Left ventricle myocardium inferior (tissue), 1 donor: ENCODE results near the gene EPHA6. TPM values are rescaled to one million over a fixed set of nuclear protein-coding genes. Genes with fewer than 3 reads are reported as not detected.

ENCODE experiments used
- DNase-seq: peaks from one replicate; pipeline ENCODE4 v3.0.0-alpha.2; 2020
- H3K27ac ChIP-seq: fragments of 200-600 bp; replicated peaks from 2 replicates; pipeline ENCODE4 v1.8.0; 2021
- H3K27me3 ChIP-seq: fragments of 200-600 bp; 2 replicates; pipeline ENCODE4 v1.8.0; 2021; ENCODE audit warnings: low read depth
- H3K36me3 ChIP-seq: fragments of 200-600 bp; 2 replicates; pipeline ENCODE4 v1.8.0; 2021
- H3K4me1 ChIP-seq: fragments of 200-600 bp; 2 replicates; pipeline ENCODE4 v1.8.0; 2021
- H3K4me3 ChIP-seq: fragments of 200-600 bp; 2 replicates; pipeline ENCODE4 v1.8.0; 2021; ENCODE audit warnings: mild to moderate bottlenecking, moderate library complexity
- H3K9me3 ChIP-seq: fragments of 200-600 bp; replicated peaks from 2 replicates; pipeline ENCODE4 v1.8.0; 2021
- intact Hi-C: fragments of 100-400 bp; cut with micrococcal nuclease; formaldehyde crosslinking; loops from one replicate; pipeline ENCODE4 v1.11.0; 2022
- total RNA-seq: library from RNA; stranded (reverse); fragmentation: NEBNext Ultra II Directional; extraction: Animal tissue kit (Norgen Biotek cat#: 25700); gene quantifications from one replicate; pipeline ENCODE4 v1.2.1, GENCODE V29; 2021
- TF ChIP-seq, protein P1 (sequence below): fragments of 200-600 bp; IDR thresholded peaks from 2 replicates; pipeline ENCODE4 v1.8.0; 2021; ENCODE audit warnings: antibody characterized with exemption, mild to moderate bottlenecking, borderline replicate concordance
- donor health status: DM: no; HTN: yes; CAD: no; lungs with severe emphysema.

The EPHA6 gene
- total RNA-seq, 1 donor from 2014 or later: 0.19 TPM

DNA sequence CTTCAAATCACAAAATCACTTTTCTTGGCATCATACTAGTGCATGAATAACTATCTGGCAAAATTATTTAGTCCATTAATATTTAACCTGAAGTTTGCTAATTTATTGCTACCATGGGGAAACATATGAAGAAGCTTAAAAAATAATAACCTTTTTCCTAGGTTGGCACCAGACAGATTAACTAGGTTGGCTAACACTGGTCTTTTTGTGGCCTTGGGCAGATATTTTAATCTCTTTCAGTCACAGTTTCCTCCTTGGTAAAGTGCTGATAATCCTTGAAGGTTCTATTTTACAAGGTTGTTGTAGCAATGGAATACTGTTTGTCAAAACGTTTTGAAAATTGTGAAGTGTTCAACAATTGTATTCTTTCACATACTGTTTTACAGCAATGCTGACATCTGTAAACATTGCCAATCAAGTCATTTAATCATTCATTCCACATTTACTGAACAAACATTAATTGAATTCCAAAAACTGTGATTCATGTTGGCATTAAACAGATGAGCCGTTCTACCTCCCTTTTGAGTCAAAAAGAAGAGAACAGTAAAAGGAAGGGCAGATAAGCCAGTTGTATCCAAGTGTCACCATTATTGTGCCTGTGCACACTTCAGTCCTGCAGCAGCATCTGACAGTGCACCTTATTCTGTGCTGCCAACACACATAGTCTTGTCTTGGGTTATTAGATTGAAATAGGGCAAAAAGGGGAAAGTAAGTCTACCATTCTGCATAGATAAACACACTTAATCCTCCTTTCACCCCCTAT, 21.9 kb downstream of the EPHA6 start:
- Histone ChIP-seq H3K4me3 (no peak overlapping the region), H3K36me3 (no peaks in the 10 kb centered on the region), H3K27me3 (no peaks in the 10 kb centered on the region), H3K9me3 (no peaks in the 10 kb centered on the region), H3K4me1 (no peaks in the 10 kb centered on the region), H3K27ac (no peak overlapping the region)
- DNase-seq: no peak
- TF ChIP-seq, protein P1, sequence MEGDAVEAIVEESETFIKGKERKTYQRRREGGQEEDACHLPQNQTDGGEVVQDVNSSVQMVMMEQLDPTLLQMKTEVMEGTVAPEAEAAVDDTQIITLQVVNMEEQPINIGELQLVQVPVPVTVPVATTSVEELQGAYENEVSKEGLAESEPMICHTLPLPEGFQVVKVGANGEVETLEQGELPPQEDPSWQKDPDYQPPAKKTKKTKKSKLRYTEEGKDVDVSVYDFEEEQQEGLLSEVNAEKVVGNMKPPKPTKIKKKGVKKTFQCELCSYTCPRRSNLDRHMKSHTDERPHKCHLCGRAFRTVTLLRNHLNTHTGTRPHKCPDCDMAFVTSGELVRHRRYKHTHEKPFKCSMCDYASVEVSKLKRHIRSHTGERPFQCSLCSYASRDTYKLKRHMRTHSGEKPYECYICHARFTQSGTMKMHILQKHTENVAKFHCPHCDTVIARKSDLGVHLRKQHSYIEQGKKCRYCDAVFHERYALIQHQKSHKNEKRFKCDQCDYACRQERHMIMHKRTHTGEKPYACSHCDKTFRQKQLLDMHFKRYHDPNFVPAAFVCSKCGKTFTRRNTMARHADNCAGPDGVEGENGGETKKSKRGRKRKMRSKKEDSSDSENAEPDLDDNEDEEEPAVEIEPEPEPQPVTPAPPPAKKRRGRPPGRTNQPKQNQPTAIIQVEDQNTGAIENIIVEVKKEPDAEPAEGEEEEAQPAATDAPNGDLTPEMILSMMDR: no peak
- intact Hi-C loops: no loop called here

DNA sequence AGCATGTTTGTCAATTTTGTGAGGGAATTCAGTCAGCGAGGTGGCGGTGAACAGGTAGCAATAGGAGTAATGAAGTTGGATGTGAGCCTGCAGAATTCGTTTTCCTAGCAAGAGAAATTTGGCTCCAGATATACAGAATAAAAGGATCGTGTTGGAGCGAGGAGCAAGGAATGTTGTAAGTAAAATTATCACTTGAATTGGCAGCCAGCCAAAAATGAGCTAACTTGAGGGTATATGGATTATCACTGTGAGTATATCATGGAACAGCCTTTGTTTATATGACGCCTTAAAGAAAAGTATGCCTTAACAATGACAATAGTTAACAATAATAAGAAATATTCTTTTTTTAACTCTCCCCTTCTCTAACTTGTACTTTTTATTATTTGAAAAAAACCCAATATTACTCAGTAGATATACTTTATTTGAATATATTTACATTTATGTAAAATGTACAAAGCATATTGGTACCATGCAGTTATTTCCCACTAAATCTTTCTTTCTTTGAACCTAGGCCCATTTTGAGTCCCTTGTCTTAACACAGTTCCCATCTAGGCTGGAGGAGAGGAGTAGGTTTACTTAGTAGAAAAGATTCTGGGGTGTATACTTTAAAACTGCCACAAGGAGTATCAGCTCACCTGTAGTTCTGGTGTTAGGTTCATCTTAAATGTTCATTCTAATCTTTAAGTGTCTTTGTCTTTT, 29.3 kb downstream of the EPHA6 start:
- no peaks in the 10 kb centered on the region for H3K36me3 ChIP-seq
- no peaks in the 10 kb centered on the region for H3K9me3 ChIP-seq
- DNase-seq: no peak
- H3K27ac ChIP-seq: no peak overlapping the region
- TF ChIP-seq, protein P1: no peak
- no peaks in the 10 kb centered on the region for H3K4me1 ChIP-seq
- H3K4me3 ChIP-seq: no peak overlapping the region
- intact Hi-C loops: no loop called here
- H3K27me3 ChIP-seq: no peaks in the 10 kb centered on the region

DNA sequence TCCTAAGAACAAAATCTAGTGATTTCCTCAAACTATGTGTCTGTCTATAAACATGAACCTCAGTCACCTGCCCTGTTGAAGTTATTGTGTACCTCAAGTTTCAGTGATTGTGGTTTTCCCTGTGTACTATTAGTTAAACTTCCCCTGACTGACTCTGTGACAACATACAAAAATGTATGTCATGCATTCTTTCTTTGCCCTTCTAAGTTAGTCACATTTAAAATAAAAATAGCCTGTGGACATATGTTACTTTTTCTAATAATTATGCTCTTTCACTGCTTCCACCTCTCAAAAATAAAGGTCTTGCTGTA, 29.8 kb downstream of the EPHA6 start:
- intact Hi-C loops: no loop called here
- Histone ChIP-seq H3K9me3 (no peaks in the 10 kb centered on the region), H3K4me3 (no peak overlapping the region), H3K27ac (no peak overlapping the region), H3K36me3 (no peaks in the 10 kb centered on the region), H3K4me1 (no peaks in the 10 kb centered on the region), H3K27me3 (no peaks in the 10 kb centered on the region)
- no peak for DNase-seq
- TF ChIP-seq, protein P1: no peak

DNA sequence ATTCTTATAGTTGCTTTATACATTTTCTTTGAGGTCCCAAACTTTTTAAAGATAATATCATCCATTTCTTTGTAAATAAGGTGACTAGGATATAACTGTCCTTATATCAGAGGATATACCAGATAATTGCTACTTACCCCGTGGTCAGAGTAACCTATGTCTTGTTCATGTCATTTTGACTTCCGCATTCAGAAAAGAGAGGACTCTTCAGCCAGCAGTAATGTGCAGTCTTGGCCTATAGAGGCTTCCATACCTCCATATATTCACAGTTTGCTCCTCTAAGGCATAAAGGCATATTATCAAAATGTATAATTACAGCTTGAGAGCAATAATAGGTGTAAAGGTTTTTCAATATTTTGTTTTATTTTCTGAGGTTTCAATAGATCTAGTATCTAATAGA, 38.5 kb downstream of the EPHA6 start:
- no peaks in the 10 kb centered on the region for H3K36me3 ChIP-seq
- H3K9me3 ChIP-seq: no peaks in the 10 kb centered on the region
- TF ChIP-seq, protein P1: no peak
- H3K4me3 ChIP-seq: no peak overlapping the region
- no peaks in the 10 kb centered on the region for H3K27me3 ChIP-seq
- intact Hi-C loops: no loop called here
- H3K4me1 ChIP-seq: no peaks in the 10 kb centered on the region
- DNase-seq: no peak
- no peak overlapping the region for H3K27ac ChIP-seq

DNA sequence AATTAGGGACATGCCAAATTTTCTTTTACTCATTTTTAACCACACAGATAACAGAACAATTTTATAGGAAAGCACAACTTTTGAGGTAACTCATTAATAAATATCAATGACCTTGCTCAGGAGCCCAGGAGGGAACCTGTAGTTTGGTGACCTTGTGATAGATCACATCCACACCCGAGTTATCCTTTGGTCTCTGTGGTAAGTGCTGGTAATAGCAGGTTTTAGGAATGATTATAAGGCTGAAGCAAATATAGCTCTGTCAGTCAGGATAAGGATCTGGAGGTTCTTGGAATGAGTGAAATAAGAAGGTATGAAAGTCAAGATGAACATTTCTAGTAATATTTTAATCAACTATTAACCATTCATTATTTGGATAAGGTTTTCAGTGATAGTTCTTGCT, 46.5 kb downstream of the EPHA6 start:
- no peak for DNase-seq
- intact Hi-C loops: no loop called here
- Histone ChIP-seq H3K4me3 (no peak overlapping the region), H3K4me1 (no peaks in the 10 kb centered on the region), H3K36me3 (no peaks in the 10 kb centered on the region), H3K27ac (no peak overlapping the region), H3K27me3 (no peaks in the 10 kb centered on the region), H3K9me3 (no peaks in the 10 kb centered on the region)
- TF ChIP-seq, protein P1: no peak
